ENCODE data around the gene MPP3.
A peak's percentile ranks its signal among the peaks of the same experiment; 100 is the strongest.

The MPP3 gene

DNA sequence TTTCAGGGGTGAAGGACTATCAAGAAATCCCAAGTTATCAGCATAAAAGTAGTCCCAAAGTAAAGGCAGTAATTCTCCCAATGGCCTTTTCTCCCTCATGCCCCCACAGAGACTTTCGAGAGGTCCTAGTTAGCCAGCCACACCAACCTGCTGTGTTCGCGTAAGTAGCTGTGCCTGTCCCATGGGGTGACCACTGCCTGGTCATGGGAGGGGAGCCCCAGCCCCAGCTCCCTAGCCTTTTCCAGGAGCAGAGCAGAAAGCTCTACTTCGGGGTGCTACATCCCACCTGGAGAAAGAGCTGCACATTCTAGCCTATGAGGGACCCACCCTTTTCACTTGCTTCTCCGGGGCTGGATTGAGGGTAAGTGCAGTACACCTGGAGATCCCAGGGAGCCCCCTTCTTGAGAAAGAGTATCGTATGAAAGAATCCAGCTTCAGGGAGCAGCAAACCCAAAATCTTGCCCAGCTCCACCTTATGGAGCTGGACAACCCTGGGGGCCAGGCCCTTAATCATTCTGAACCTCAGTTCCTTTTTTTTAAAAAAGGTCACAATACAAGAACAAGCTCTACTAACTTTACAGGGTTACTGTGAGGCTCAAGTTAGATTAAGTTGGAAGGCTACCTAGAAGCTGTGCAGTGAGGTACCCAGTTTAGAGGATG is 65.8 kb downstream of the MPP3 start (continued):
- TF ChIP-seq, protein P1, sequence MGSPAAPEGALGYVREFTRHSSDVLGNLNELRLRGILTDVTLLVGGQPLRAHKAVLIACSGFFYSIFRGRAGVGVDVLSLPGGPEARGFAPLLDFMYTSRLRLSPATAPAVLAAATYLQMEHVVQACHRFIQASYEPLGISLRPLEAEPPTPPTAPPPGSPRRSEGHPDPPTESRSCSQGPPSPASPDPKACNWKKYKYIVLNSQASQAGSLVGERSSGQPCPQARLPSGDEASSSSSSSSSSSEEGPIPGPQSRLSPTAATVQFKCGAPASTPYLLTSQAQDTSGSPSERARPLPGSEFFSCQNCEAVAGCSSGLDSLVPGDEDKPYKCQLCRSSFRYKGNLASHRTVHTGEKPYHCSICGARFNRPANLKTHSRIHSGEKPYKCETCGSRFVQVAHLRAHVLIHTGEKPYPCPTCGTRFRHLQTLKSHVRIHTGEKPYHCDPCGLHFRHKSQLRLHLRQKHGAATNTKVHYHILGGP (tag by site-specific recombination; IDR thresholded peaks at IDR 0.05): no peak
- TF ChIP-seq SP3 (tag by site-specific recombination; IDR thresholded peaks at IDR 0.05) (no peak), ZNF600 (tag by site-specific recombination; IDR thresholded peaks at IDR 0.05) (no peak), HOXC10 (CRISPR knock-in tag; IDR thresholded peaks at IDR 0.05) (no peak)

DNA sequence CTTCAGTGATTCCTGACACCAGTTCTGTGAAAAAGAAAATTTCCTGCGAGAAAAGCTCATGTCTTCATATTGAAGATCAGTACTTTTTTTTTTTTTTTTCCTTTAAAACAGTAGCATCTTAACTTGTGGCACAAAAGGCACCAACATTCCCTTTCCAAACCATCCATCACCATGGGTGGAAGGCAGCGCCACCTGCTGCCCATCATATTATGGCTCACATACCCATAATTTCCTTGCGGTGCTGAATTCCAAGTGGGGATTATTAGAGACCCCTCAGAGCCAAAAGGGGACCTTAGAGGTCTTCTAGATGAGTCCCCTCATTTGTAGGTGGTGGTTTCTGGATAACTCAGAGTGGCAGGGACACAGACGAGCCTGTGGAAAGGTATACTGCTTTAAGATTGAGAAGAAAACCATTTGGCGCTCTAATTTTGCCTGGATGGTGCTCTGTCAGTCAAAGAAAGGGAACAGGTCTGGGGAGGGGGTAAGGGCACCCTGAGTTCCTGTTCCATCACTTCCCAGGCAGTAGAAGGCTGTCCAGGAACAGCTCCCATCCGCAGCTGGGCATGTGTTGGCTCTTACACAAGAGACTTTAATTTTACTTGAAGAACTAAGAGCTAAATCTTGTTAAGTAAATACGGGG is 66.4 kb downstream of the MPP3 start:
- 0 out of 2 replicates have a peak, but pooled peaks have one; percentile 52 for TF ChIP-seq ZNF660 (tag by site-specific recombination; IDR thresholded peaks at IDR 0.05)
- TF ChIP-seq, protein P2, sequence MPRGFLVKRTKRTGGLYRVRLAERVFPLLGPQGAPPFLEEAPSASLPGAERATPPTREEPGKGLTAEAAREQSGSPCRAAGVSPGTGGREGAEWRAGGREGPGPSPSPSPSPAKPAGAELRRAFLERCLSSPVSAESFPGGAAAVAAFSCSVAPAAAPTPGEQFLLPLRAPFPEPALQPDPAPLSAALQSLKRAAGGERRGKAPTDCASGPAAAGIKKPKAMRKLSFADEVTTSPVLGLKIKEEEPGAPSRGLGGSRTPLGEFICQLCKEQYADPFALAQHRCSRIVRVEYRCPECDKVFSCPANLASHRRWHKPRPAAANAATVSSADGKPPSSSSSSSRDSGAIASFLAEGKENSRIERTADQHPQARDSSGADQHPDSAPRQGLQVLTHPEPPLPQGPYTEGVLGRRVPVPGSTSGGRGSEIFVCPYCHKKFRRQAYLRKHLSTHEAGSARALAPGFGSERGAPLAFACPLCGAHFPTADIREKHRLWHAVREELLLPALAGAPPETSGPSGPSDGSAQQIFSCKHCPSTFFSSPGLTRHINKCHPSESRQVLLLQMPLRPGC (tag by site-specific recombination; IDR thresholded peaks at IDR 0.05): no peak
- TF ChIP-seq, protein P3, sequence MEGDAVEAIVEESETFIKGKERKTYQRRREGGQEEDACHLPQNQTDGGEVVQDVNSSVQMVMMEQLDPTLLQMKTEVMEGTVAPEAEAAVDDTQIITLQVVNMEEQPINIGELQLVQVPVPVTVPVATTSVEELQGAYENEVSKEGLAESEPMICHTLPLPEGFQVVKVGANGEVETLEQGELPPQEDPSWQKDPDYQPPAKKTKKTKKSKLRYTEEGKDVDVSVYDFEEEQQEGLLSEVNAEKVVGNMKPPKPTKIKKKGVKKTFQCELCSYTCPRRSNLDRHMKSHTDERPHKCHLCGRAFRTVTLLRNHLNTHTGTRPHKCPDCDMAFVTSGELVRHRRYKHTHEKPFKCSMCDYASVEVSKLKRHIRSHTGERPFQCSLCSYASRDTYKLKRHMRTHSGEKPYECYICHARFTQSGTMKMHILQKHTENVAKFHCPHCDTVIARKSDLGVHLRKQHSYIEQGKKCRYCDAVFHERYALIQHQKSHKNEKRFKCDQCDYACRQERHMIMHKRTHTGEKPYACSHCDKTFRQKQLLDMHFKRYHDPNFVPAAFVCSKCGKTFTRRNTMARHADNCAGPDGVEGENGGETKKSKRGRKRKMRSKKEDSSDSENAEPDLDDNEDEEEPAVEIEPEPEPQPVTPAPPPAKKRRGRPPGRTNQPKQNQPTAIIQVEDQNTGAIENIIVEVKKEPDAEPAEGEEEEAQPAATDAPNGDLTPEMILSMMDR (tag by site-specific recombination; IDR thresholded peaks at IDR 0.05): peak; percentile 32; the same call in 1 of the 2 replicates
- TF ChIP-seq ZNF324 (tag by site-specific recombination; IDR thresholded peaks at IDR 0.05): no peak
- 0 out of 2 replicates have a peak, but pooled peaks have one; percentile 32 for TF ChIP-seq ZNF2 (tag by site-specific recombination; IDR thresholded peaks at IDR 0.05)
- peak; percentile 52 for TF ChIP-seq ZNF654 (tag by site-specific recombination; IDR thresholded peaks at IDR 0.05; ENCODE audit: low read depth)
- no peak for TF ChIP-seq ZNF544 (tag by site-specific recombination; IDR thresholded peaks at IDR 0.05)
- TF ChIP-seq, protein P4, sequence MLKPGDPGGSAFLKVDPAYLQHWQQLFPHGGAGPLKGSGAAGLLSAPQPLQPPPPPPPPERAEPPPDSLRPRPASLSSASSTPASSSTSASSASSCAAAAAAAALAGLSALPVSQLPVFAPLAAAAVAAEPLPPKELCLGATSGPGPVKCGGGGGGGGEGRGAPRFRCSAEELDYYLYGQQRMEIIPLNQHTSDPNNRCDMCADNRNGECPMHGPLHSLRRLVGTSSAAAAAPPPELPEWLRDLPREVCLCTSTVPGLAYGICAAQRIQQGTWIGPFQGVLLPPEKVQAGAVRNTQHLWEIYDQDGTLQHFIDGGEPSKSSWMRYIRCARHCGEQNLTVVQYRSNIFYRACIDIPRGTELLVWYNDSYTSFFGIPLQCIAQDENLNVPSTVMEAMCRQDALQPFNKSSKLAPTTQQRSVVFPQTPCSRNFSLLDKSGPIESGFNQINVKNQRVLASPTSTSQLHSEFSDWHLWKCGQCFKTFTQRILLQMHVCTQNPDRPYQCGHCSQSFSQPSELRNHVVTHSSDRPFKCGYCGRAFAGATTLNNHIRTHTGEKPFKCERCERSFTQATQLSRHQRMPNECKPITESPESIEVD (tag by site-specific recombination; IDR thresholded peaks at IDR 0.05): no peak
- TF ChIP-seq ZNF623 (tag by site-specific recombination; IDR thresholded peaks at IDR 0.05): no peak
- TF ChIP-seq IKZF3 (tag by site-specific recombination; IDR thresholded peaks at IDR 0.05): peak; percentile 42; the same call in 1 of the 2 replicates
- ChIA-PET CTCF (interaction anchor here (0.6 to 3.8 kb wide), 73 partner anchors 9 to 1964 kb away, joined by 3 to 67 read pairs (median 4); partner anchors contain the start of genes CD300LG, CFAP97D1, DHX8 and ETV4), POLR2A (interaction anchor here (1.2 kb wide), 1 partner anchor 188 kb away, joined by 4 read pairs; no protein-coding TSS in a partner anchor)
- Histone ChIP-seq H3K4me3 (ENCODE audit: low read depth, low read length) (no peak overlapping the region), H3K9me3 (ENCODE audit: control insufficient read depth, insufficient read depth, low read depth, low read length) (no peaks in the 10 kb centered on the region), H3K36me3 (ENCODE audit: control insufficient read depth in 2 of 2, insufficient read depth in 1 of 2, low read length in 2 of 2) (peaks cover 14 to 38% of the 10 kb centered on the region in 2 experiments), H3K4me1 (ENCODE audit: control insufficient read depth, insufficient read depth, low read length) (no peaks in the 10 kb centered on the region), H3K27ac (ENCODE audit: extremely low read depth, low read depth, low read length) (no peak overlapping the region)

DNA sequence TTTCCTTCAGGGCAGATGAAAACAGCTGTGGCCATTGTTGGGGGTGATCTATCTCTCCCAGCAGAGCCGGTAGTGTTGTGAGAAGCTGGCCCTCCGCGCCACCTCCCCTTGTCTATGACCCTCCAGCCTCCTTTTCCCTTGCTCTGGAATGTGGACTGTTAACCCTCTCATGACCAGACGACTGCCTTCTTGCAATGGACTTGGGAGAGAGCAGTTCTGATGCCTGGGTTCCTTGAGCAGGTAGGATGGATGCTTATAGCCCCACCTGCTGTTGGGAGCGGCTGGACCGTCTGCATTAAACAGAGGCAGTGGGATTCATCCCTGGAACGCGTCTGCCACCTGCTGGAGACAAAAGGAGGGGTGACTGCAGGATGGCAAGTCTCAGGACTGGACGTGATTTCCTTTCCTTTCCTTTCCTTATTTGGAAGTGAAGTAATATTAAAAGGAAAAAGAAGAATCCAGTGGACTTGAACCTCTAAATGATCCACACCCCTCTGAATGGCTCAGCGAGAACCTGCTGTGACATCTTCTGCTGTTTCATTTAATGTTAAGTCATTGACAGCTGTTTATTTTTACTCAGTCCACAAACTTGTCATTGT is 72.6 kb downstream of the MPP3 start:
- ChIA-PET POLR2A (interaction anchor here (1.3 to 1.8 kb wide), 2 partner anchors 66 to 186 kb away, joined by 4 to 8 read pairs; no protein-coding TSS in a partner anchor), CTCF (interaction anchor here (0.6 to 6.9 kb wide), 52 partner anchors 8 to 460 kb away, joined by 3 to 132 read pairs (median 5); partner anchors contain the start of genes CFAP97D1, DHX8 and ETV4)
- Histone ChIP-seq H3K4me3 (ENCODE audit: low read depth, low read length) (no peak overlapping the region), H3K4me1 (ENCODE audit: control insufficient read depth, insufficient read depth, low read length) (peaks cover 2% of the 10 kb centered on the region; the same call in 1 of the 2 replicates), H3K9me3 (ENCODE audit: control insufficient read depth, insufficient read depth, low read depth, low read length) (no peaks in the 10 kb centered on the region), H3K36me3 (ENCODE audit: control insufficient read depth in 2 of 2, insufficient read depth in 1 of 2, low read length in 2 of 2) (no peaks in the 10 kb centered on the region), H3K27ac (ENCODE audit: extremely low read depth, low read depth, low read length) (no peak overlapping the region)
- TF ChIP-seq ZXDB (tag by site-specific recombination; IDR thresholded peaks at IDR 0.05) (no peak), OSR2 (tag by site-specific recombination; IDR thresholded peaks at IDR 0.05) (no peak), ZNF558 (tag by site-specific recombination; IDR thresholded peaks at IDR 0.05) (no peak), ZNF555 (tag by site-specific recombination; conservative IDR thresholded peaks at IDR 0.05) (no peak), ZNF571 (tag by site-specific recombination; IDR thresholded peaks at IDR 0.05) (no peak), ZNF175 (tag by site-specific recombination; IDR thresholded peaks at IDR 0.05) (no peak), ZNF16 (tag by site-specific recombination; IDR thresholded peaks at IDR 0.05; ENCODE audit: low read depth) (no peak), ZNF626 (tag by site-specific recombination; IDR thresholded peaks at IDR 0.05) (no peak), REPIN1 (tag by site-specific recombination; IDR thresholded peaks at IDR 0.05; ENCODE audit: low read depth) (no peak; the same call in 1 of the 2 replicates), ZNF76 (tag by site-specific recombination; IDR thresholded peaks at IDR 0.05; ENCODE audit: borderline replicate concordance, low read depth) (no peak), ZEB2 (tag by site-specific recombination; IDR thresholded peaks at IDR 0.05) (peak; percentile 80), ZNF660 (tag by site-specific recombination; IDR thresholded peaks at IDR 0.05) (peak; percentile 91)
